Activated T-helper 17 cell treated with anti-CD3 and anti-CD28 coated beads, Interleukin-2, amount 50 U/mL, for 72 hours (primary cell): Measurements from ENCODE around the gene TCHP. TPM values are rescaled to one million over a fixed set of nuclear protein-coding genes. Genes with fewer than 3 reads are reported as not detected.

Experiments used
- ATAC-seq: fragments of 150-1000 bp; cut with Tn5 transposase; replicated peaks from 2 replicates; pipeline ENCODE4 v1.10.0; 2021; ENCODE audit warnings: mild to moderate bottlenecking, moderate library complexity
- H3K27ac Mint-ChIP-seq: one replicate; pipeline ENCODE4 v1.8.0; 2022; ENCODE audit warnings: mixed read lengths
- H3K27me3 Mint-ChIP-seq: one replicate; pipeline ENCODE4 v1.8.0; 2022; ENCODE audit warnings: mixed read lengths
- H3K36me3 Mint-ChIP-seq: one replicate; pipeline ENCODE4 v1.8.0; 2022; ENCODE audit warnings: low read depth, mild to moderate bottlenecking, mixed read lengths
- H3K4me1 Mint-ChIP-seq: one replicate; pipeline ENCODE4 v1.8.0; 2022; ENCODE audit warnings: mixed read lengths
- H3K4me3 Mint-ChIP-seq: one replicate; pipeline ENCODE4 v1.8.0; 2022; ENCODE audit warnings: mild to moderate bottlenecking, mixed read lengths
- H3K9me3 Mint-ChIP-seq: one replicate; pipeline ENCODE4 v1.8.0; 2022; ENCODE audit warnings: mixed read lengths
- total RNA-seq, 2 donors: library from RNA; stranded (reverse); gene quantifications; one replicate each; pipeline ENCODE4 v1.2.3, GENCODE V29; 2022

Gene TCHP
- total RNA-seq, 2 donors from 2014 or later: 9.8 to 20.2 TPM

DNA sequence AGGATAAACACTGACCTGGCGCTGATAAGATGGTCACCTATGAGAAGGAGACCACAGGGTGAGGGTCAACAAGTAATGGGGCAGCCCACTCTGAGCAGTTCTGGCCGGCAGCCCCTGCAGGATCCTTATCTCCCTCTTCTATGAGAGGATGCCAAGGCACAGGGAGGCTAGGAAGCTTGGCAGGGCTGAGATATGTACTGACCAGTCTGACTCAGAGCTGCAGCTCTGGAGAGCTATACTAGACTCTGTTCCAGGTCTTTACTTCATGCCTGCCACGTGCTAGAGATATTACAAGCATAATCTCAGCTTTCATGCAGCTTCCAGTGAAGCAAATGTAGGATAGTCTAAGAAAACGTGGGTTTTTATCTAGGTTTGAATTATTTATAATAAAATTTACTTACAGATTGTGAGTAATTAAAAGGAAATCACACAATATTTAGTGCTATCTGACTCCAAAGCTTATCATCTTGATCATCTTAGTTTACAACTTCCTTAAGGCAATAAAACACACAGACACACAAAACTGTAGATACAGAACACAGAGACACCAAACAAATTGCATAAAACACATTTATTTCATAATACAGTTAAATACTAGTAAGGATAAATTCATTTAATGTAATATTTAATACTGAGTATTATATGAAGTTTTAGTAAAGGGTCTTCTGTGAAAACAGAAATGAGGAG lies 63.8 kb downstream of the TCHP start:
- Mint-ChIP-seq H3K36me3 (peaks cover 91% of the 10 kb centered on the region), H3K9me3 (no peaks in the 10 kb centered on the region), H3K27me3 (no peaks in the 10 kb centered on the region), H3K4me1 (peaks cover 15% of the 10 kb centered on the region), H3K4me3 (no peak overlapping the region), H3K27ac (peak overlapping the region; percentile 57)
- ATAC-seq: no peak

DNA sequence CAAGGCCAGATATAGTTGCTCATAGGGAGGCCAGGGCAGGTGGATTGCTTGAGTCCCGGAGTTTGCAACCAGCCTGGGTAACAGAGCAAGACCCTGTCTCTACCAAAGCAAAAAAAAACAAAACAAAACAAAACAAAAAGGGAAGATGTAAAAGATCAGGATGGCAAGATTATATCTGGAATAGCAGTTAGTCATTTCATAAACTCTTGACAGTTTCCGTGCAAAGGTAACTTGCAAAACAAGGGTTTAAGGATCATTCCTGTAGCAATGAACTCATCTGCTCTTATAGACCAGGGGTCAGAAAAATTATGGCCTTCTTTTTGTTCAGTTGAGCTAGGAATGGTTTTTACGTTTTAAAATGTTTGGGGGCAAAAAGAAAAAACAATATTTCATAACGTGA lies 66.5 kb downstream of the TCHP start:
- ATAC-seq: no peak
- Mint-ChIP-seq H3K36me3 (peaks cover 91% of the 10 kb centered on the region), H3K4me1 (peaks cover 15% of the 10 kb centered on the region), H3K27ac (peak overlapping the region; percentile 34), H3K9me3 (no peaks in the 10 kb centered on the region), H3K4me3 (peak overlapping the region; percentile 16), H3K27me3 (no peaks in the 10 kb centered on the region)

DNA sequence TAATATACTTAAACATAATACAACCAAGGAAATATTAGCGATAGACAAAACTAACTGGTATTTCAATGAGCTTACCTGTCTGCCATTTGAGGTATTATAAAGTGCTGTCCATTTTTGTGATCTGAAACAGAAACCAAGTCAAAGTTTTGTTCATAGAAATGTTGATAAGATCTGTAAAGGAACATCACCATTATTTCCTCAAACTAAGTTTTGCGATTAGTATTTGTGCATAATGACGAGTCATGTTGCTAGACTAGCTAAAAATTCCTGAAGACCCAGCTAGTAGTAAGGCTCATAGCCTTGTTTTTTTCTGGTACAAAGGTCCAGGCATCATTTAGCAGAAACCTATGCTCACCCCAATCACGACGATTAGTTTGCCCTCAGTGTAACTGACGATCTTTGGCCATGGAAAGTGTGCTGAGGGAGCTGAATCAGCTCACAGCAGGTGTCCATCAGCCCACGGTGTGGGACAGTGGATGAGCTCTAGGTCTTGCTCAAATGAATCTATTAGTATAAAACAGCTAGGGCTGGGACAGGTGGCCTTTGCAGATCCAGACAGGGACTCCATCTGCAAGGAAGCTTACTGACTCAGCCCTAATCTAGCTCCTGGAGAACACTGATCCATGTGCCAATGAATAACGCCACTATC lies 67.4 kb downstream of the TCHP start:
- H3K36me3 Mint-ChIP-seq: peaks cover 91% of the 10 kb centered on the region
- peak overlapping the region; percentile 71 for H3K4me3 Mint-ChIP-seq
- peak; percentile 71 for ATAC-seq
- no peaks in the 10 kb centered on the region for H3K27me3 Mint-ChIP-seq
- H3K9me3 Mint-ChIP-seq: no peaks in the 10 kb centered on the region
- H3K4me1 Mint-ChIP-seq: peaks cover 15% of the 10 kb centered on the region
- peak overlapping the region; percentile 86 for H3K27ac Mint-ChIP-seq

Other genes starting within 250 kb of the TCHP start
- gene FAM222A, start 186.4 kb upstream of the TCHP start, total RNA-seq: under 1 TPM; 0.11 to 0.63 TPM
- gene TRPV4, start 66.9 kb upstream of the TCHP start, total RNA-seq: not detected
- 10 to 100 TPM; 25.7 to 26.4 TPM for gene GLTP, start 19.7 kb upstream of the TCHP start, total RNA-seq
- 10 to 100 TPM; 70.8 to 75.2 TPM for gene GIT2, start 96.1 kb downstream of the TCHP start, total RNA-seq
- 10 to 100 TPM; 61.4 to 68.5 TPM for gene ANKRD13A, start 99.2 kb downstream of the TCHP start, total RNA-seq
- 10 to 100 TPM in 1 of 2 donors, 1 to 10 TPM in 1; 9.9 to 16.3 TPM for gene C12orf76, start 148.2 kb downstream of the TCHP start, total RNA-seq
- gene IFT81, start 224.1 kb downstream of the TCHP start, total RNA-seq: 1 to 10 TPM; 2.4 to 3.4 TPM